KG1 (cell line): ENCODE measurements around the gene MATN1.

Experiments used
- DNase-seq: peaks from one replicate; lab custom pipeline; 2025; lab: John Stamatoyannopoulos, UW

The MATN1 gene

DNA sequence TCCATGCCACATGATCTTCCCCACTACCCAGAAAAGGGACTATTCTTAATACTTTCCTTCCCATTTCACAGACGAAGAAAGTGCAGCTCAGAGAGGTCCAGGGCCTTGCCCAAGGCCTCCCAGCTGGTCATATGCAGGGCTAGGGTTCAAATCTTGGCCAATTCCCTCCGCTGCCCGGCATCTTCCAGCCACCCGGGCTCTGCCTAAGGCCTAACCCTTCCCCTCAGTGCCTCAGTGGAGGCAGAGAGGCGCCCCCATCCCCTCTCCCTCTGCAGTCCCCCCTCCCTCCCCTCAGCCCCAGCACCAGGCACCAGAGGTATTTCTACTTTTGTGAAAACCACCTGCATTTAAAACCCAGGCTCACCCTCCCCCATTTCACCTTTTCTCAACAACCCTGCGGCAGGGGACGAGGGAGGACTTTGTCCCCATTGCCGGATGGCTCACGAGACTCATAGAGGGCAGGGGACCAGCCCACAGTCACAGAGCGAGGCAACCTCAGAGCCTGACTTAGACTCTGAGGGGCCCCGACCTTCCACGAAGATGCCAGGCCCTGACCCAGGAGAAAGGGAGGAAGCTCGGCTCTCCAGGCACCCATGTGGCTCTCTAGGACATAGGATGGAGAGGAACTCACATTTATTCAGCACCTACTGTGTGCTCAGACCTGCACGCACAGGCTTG, 21.9 kb upstream of the MATN1 start:
- DNase-seq: no peak

DNA sequence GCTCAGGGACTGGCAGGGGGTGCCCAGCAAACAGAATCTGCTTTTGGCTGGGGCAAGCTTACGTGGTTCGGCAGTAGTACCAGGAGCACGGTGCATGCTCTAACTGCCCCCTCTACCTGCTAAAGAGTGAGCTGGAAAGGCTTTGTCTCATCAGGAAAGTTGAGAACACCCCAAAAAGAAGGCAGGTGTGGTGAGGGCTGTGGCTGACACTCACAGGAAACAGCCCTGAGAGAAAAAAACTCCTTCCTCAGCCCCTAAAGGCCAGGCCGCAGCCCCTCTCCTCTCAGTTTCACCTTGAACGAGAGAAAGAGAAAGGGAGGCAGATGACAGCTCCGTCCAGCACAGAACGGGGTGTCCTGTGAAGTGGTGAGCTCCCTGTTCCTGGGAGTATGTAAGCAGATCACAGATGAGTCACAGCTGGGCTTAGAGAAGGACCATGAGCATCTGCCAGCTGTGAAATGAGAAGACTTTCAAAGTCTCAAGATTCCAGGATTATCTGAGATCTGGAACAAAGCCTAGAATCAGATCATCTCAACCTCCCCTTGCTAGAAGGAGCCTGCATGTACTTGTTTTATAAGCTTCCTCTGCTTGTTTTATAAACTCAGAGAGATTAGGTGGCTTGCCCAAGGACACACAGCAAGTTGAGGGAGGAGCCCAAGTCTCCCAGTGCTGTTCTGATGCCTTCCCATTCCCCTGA, 20.8 kb upstream of the MATN1 start:
- DNase-seq: no peak

DNA sequence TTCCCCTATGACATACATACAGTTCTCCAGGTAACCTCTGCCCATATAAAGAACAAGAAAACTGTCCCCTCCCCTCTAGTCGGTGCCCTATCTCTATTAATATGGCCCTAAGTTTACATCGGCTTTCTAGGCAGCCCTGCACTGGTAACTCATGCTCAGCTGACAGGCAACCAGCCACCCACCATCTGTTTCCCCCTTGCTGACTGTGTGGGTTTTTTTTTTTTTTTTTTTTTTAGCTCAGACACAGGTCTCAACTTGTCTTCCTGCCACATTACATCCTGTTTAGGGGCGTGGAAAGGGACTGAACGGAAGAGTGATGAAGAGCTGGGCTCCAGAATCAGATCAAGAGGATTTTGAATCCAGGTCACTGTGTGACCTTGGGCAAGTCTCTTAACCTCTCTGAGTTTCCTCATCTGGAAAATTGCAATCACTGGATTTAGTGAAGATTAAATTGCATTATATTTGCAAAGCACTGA, 20.2 kb upstream of the MATN1 start:
- peak; percentile 41 for DNase-seq

DNA sequence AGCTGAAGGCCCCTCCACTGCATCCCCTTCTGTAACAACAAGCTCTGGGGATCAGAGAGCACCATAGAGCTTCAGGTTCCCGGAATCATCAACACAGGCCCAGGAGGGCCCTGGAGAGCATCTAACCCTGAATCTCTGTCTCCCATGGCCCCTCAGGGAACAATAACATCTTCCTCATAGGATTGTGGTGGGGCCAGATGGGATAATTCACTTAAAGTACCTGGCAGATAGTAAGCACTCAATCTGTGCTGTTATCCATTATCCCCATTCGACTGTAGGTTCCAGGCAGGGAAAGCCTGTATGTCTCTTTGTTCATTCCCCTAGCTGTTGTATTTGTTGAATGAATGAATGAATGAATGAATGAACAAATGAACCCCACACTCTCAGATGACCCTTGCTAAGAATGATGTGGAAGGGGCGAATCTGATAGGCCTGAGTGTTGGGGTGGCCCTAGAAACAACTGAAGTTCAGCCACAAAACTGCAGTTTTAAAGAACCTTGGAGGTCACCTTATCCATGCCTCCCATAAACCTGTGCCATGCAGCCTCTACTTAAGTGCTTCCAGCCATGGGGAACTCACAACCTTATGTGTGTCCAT, 19.7 kb upstream of the MATN1 start:
- no peak for DNase-seq

DNA sequence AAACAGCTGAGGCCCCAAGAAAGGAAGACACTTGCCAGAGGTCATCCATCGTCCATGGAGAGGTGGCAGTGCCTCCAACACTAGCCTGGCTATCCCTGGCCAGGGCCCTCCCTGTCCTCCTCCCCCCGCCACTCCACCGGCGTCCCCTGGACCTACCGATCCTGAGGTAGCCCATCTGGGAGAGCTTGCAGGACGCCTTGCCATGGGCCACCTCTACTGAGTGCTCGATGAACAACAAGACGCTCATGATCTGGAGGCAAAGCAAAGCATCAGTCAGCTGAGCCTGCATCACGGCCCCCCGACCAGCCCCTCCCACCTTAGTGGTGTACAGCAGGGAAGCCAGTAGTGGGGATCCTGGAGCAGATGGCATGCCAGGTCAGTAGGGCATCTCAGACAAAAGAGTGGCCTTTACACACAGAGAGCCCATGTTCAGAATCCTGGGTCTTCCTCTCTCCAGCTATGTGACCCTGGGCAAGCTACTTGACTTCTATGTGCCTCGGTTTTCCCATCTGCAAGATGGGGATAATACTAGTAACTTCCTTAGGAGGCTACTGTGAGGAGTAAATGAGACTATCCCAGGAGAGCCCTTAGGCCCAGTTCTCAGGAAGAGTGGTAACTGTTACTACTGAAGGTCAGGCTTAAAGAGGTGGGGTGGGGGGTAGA, 19.0 kb upstream of the MATN1 start:
- DNase-seq: no peak

DNA sequence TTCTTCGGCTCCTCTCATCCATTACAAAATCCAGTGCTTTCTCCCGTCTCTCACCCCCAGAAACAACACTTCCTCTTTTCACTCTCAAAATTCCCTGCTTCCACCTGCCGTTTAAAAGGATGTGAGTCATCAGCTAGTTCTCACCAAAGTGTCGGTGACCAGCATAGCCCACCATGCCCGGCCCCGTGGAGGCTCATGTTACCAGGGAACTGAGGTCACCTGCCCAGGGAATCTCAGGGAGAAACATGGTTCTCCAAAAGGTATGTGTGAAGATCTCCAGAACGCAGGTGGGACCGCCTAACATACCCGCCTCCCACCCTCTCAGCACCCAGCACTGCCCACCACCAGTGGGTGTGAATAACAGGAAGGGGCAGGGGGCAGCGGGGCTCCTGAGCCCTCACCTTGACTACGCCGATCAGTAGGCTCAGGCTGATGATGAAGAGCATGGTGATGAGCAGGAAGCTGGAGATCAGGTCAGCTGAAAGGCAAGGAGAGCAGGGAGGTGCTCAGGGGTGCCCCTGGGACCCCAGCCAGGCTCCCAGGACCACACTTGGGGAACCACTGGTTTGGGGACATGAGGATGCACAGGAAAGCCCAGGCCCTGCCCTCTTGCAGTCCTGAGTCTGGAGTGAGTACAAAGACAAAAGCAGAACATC, 18.0 kb upstream of the MATN1 start:
- DNase-seq: no peak

DNA sequence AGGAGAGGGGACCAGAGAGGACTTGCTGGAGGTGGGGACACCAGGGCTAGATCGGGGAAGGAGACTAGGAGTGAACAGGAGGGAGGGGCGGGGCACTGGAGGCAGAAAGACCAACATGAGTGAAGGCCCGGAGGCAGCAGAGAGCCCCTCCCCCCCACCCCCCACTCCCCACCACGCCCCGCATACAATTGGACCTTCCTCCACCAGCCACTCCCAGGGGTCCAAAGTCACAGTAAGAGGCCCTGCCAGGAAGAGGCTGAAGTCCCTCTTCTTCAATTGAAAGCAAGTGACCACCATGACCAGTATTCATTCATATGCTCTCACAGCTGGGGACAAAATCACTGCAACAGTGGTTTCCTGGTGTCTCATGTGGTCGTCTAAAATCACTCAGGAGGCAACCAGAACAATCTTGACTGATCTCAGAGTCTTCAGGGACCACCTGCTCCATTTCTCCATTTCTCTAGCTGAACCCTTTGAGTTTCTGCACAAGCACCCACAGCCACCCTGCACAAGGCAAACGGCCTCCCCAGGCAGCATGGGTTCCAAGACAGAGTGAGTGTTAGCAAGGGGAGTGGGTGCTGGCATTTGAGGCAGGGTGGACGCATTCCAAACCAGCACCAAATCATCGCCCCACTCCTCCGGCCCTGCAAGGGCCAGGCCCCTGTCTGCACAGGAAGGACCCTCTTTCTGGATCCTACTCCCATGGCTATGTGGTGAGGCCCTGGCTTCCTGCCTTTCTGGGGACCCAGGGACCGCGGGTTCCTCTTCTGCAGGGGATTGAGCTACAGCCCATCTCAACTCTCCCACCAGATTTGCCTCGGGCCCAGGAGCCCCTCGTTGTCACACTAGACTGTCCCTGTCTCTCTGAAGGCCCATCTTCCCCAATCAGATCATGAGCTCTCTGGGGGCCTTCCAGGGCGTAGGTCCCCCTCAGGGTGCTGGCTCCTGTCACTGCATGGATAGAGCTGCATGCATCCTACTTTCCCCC, 17.2 kb upstream of the MATN1 start:
- no peak for DNase-seq

DNA sequence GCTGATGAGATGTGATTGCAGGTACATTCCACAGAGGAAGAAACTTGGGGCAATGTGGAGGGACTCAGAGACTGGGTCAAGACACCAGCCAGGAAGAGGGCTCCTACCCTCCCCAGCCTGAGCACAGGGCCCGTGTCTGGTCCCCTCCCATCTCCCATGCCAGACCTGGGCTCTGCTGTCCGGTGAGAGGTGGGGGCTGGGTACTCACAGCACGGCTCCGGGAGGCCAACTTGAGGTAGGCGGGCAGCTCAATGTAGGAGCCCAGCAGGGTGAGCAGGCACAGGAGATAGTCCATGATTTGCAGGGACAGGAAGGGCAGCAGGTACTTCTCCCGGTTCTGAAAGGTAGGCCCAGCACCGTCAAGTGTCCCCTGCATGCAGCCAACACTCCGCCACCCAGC, 16.2 kb upstream of the MATN1 start:
- DNase-seq: no peak

DNA sequence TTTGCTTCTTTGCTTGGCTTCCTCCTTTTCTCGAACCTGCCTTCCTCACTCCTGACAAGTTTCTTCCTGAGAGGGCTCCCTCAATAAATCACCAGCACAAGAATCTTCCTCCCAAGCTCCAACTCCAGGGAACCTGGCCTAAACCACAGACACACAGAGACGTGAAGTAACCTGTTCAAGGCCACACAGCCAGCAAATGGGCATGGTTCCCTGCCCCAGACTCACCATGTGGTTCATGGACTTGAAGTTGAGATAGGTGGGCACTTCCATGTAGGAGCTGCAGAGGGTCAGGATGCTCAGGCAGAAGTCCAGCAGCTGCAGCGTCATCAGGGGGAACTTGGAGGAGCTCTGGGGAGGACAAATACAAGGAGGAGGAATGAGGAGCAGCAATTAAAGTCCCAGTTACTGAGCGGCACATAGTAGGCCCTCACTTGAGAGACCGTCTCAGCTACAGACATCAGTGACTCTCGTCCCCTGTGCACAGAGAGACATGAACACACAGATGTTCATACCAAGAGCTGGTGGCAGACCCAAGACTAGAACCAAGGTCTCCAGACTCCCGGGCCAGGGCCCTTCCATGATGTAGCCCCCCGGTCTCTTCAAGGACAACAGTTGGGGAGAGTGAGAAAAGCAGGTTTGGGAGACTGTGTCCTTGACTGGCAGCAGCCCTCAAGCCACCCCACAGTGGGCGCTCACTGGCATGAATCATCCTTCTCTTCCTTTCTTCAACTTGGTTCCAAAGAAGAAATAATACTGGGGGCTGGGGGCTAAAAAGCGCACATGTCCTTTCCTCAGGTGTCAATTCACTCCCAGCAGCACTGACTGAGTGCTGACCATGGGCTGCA, 15.6 kb upstream of the MATN1 start:
- DNase-seq: no peak

DNA sequence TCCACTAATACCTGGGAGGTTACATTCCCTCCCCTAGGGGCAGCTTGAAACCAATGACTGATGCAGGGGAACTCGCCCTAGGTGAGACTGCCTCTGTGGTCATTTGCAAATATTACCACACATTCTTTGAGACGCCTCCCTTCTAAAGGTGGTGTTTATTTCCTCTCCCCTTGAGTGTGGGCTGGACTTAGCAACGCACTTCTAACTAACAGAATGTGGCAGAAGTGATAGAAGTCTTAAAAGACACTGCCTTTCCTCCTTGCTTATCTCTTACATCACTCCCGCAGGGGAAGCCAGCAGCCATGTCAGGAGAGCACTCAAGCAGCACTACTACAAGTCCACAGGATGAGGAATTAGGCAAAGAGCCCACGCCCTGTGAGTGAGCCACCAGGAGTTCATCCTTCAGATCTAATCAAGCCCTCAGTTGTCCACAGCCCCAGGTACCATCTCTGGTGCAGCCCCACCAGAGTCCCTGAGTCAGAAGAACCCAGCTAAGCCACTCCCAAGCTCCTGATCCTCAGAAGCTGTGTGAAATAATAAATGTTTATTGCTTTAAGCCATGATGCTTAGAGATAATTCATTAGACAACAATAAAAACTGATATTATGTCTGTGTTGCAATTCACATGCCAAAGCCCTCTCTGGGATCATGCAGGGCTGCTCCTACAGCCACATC, 14.8 kb upstream of the MATN1 start:
- no peak for DNase-seq

DNA sequence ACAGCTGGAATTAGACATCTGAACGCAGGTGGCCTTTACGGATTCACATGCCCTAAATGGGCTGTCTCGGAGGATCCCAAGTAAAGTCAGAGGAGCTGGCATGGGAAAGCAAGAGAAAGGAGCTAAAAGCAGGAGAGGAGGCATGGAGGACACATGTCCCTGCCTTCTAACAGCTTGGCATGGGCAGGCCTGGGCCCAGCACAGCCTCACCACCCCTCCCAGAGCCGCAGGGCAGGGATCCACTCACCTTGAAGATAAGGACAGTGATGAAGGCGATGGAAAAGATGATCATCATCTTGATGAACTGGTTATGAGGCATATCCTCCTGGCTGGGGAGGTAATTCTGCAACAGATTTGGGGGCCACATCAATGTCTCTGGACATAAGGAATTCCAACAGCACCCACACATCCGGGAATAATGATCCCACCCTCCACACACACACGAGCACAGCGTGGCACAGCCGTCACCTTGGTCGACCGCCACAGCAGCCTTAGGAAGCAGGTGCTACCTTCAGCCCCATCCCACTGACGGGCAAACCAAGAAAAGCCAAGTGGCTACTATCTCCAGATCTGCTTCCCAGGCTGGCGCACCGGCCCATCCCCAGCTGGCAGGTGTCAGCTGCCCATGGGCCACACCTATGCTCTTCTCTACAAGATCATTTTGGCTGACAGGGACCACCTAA, 14.1 kb upstream of the MATN1 start:
- DNase-seq: no peak

DNA sequence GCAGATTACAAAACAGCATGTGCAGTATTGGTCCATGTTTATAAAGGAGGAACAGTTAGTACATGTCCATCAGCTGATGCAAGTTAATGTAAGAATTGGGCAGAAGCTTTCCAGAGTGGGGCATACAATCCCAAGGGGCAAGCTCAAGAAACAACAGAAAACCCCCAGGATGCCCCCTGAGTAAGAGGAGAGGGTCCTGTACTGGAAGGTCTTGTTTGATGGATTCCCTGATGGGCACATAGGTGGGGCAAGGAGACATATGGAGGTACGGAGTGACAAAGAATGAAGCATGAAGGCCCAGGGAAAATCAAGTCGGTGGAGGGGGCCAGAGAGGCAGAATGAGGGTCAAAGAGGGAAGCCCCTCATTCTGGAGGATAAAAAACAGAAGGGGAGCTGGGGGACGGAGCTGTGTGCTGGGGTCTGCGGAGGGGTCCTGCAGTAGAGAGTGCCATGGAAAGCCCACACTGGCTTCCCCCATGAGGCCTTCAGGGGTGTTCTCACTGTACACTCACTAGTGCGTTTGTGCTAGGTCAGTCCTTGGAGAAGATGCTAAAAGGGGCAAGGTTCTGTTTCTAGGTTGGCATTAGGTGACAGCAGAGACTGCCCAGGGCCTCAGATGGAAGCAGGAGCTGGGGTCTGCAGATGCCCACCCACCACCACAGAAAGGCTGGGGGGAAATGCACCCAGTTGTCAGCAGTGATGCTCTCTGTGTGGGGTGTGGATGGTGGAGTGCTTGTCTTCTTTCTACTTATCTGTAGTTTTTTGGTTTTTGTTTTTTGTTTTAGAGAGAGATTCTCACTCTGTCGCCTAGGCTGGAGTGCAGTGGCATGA, 12.5 kb upstream of the MATN1 start:
- no peak for DNase-seq

DNA sequence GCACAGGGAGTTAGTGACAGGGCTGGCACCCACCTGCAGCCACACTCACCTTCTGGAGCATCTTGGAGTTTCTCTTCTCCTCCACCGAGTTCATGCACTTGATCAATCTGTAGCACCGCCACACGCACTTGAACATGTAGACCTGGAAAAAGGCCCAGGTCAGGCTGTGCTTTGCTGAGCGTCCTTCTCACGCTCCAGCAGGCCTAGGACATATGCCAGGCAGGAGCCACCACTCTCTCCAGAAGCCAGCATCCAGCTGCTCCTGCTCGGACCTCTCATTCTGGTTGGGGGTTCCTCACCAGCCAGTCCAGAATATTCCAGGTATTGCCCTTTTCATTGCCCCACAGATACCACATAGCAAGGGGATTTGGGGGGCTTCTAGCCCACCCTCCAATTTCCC, 11.7 kb upstream of the MATN1 start:
- DNase-seq: no peak

DNA sequence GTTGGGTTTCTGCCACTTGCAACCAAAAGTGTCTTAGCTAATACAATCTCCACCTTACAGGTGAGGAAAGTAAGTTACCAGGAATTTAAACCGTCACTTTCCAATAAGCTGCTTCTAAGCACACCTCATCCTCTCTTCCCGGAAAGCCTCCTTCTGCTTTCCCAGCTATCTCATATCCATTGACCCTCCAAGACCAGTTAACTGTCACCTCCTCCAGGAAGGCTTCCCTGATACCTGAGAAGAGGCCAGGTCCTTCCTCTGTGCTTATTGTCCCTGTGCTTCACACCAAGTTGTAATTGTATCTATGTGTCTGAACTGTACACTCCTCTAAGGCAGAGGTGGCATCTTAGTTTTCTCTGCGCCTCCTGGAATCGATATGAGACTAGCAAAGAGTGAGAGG, 11.2 kb upstream of the MATN1 start:
- no peak for DNase-seq

DNA sequence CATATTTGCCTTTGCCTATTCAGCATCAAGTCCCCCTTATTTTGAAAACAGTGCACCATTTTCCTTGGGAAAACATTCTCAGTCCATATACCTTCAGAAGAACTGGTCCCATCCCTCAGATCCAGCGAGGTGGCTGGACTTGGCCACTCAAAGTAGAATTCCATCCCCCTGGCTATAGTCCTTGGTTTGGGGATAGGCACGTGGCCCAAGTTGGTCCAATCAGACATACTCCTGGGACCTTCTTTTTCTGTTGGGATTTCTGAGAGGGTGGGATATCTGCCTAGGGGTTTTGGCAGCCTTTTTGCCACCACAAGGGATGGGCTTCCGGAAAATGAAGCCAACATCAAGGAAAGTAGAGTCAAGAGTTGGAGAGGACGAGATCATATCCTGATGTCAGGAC, 10.7 kb upstream of the MATN1 start:
- no peak for DNase-seq

DNA sequence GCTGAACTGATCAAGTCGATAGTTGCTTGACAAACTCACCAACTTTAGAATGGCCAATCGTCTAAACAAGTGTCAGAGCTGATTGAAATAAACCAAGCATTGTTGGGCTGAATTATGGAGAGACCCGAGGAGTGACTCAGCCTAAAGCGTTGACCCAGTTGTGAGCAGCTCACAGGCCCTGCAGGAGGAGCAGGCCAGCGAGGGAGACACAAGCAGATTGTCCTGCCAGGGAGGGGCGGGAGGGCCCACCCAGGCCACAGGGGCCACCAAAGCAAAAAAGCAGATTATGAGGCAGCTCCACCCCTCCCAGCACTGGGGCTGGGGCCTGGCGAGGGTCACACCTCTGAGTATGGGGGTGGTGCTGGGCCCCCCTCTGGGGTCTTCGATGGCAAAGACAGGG, 10.1 kb upstream of the MATN1 start:
- DNase-seq: no peak

DNA sequence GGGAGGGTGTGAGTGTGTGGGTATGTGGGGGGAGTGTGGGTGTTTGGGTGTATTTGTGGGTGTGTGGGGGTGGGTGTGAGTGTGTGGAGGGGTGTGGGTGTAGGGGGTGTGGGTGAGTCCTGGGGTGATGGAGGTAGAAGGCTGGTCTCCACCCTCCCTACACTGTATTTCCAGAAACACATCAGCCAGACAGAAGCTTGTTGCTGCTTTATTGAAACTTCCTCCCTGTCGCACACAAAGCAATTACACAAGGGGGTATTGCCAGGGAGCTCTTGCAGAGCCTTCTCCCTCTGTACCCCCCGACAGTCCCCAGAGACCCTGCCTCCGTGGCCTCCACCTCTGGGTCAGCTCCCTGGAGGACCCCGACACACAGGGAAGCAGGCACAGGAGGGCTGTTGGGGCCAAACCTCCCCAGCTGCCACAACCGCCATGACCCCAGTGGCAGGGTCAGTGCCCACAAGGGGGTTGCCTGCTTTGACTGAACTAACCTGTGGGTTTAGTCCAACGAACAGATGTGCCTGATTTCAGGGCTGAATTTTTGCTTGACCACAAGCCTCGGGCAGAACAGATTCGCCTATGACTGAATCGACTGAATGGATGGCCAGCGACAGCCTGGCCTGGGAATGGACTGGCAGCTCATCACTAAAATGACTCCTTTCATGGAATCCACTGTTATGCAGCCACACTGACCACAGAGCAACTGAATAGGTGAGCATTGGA, 9.1 kb upstream of the MATN1 start:
- no peak for DNase-seq
